Measurements from ENCODE around the gene YES1. TPM values are rescaled to one million over a fixed set of nuclear protein-coding genes. Genes with fewer than 3 reads are reported as not detected.
A peak's percentile ranks its signal among the peaks of the same experiment; 100 is the strongest.

The YES1 gene
- total and polyA plus RNA-seq, 2 of the 13 experiments (the other 11 are each of a cell fraction or from before 2014, with no cell fraction given), result 17.2 to 70.8 TPM

- TF ChIP-seq ZFP36L1 (CRISPR knock-in tag; IDR thresholded peaks at IDR 0.05), result no peak
- TF ChIP-seq, protein P1, sequence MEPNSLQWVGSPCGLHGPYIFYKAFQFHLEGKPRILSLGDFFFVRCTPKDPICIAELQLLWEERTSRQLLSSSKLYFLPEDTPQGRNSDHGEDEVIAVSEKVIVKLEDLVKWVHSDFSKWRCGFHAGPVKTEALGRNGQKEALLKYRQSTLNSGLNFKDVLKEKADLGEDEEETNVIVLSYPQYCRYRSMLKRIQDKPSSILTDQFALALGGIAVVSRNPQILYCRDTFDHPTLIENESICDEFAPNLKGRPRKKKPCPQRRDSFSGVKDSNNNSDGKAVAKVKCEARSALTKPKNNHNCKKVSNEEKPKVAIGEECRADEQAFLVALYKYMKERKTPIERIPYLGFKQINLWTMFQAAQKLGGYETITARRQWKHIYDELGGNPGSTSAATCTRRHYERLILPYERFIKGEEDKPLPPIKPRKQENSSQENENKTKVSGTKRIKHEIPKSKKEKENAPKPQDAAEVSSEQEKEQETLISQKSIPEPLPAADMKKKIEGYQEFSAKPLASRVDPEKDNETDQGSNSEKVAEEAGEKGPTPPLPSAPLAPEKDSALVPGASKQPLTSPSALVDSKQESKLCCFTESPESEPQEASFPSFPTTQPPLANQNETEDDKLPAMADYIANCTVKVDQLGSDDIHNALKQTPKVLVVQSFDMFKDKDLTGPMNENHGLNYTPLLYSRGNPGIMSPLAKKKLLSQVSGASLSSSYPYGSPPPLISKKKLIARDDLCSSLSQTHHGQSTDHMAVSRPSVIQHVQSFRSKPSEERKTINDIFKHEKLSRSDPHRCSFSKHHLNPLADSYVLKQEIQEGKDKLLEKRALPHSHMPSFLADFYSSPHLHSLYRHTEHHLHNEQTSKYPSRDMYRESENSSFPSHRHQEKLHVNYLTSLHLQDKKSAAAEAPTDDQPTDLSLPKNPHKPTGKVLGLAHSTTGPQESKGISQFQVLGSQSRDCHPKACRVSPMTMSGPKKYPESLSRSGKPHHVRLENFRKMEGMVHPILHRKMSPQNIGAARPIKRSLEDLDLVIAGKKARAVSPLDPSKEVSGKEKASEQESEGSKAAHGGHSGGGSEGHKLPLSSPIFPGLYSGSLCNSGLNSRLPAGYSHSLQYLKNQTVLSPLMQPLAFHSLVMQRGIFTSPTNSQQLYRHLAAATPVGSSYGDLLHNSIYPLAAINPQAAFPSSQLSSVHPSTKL (CRISPR knock-in tag; IDR thresholded peaks at IDR 0.05), result peak; percentile 88
- TF ChIP-seq ZNF766 (CRISPR knock-in tag; IDR thresholded peaks at IDR 0.05; ENCODE audit: borderline replicate concordance), result no peak; the same call in 1 of the 2 replicates
- no peak for TF ChIP-seq HNRNPUL1 (IDR thresholded peaks at IDR 0.05; ENCODE audit: low read depth, low read length)
- TF ChIP-seq, protein P2, sequence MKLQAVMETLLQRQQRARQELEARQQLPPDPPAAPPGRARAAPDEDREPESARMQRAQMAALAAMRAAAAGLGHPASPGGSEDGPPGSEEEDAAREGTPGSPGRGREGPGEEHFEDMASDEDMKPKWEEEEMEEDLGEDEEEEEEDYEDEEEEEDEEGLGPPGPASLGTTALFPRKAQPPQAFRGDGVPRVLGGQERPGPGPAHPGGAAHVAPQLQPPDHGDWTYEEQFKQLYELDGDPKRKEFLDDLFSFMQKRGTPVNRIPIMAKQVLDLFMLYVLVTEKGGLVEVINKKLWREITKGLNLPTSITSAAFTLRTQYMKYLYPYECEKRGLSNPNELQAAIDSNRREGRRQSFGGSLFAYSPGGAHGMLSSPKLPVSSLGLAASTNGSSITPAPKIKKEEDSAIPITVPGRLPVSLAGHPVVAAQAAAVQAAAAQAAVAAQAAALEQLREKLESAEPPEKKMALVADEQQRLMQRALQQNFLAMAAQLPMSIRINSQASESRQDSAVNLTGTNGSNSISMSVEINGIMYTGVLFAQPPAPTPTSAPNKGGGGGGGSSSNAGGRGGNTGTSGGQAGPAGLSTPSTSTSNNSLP (IDR thresholded peaks at IDR 0.05; ENCODE audit: low read depth, low read length), result 0 out of 2 replicates have a peak, but pooled peaks have one; percentile 29
- TF ChIP-seq MAFF (IDR thresholded peaks at IDR 0.05; ENCODE audit: low read depth, low read length), result no peak
- TF ChIP-seq ZNF546 (CRISPR knock-in tag; conservative IDR thresholded peaks at IDR 0.05), result no peak
- TF ChIP-seq SALL1 (CRISPR knock-in tag; IDR thresholded peaks at IDR 0.05), result peak; percentile 92
- peak; percentile 71; the same call in 1 of the 2 replicates for TF ChIP-seq ARID4A (CRISPR knock-in tag; IDR thresholded peaks at IDR 0.05; ENCODE audit: borderline replicate concordance)
- no peak for TF ChIP-seq MZF1 (CRISPR knock-in tag; IDR thresholded peaks at IDR 0.05; ENCODE audit: borderline replicate concordance)
- TF ChIP-seq, protein P3, sequence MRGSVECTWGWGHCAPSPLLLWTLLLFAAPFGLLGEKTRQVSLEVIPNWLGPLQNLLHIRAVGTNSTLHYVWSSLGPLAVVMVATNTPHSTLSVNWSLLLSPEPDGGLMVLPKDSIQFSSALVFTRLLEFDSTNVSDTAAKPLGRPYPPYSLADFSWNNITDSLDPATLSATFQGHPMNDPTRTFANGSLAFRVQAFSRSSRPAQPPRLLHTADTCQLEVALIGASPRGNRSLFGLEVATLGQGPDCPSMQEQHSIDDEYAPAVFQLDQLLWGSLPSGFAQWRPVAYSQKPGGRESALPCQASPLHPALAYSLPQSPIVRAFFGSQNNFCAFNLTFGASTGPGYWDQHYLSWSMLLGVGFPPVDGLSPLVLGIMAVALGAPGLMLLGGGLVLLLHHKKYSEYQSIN (CRISPR knock-in tag; IDR thresholded peaks at IDR 0.05; ENCODE audit: borderline replicate concordance), result no peak
- TF ChIP-seq FOXA3 (CRISPR knock-in tag; IDR thresholded peaks at IDR 0.05), result peak; percentile 43; the same call in 1 of the 2 replicates
- TF ChIP-seq SNAPC2 (CRISPR knock-in tag; IDR thresholded peaks at IDR 0.05), result no peak
- TF ChIP-seq KDM5B (CRISPR knock-in tag; IDR thresholded peaks at IDR 0.05; ENCODE audit: borderline replicate concordance), result peak; percentile 25; the same call in 1 of the 2 replicates
- TF ChIP-seq ZMYM3 (CRISPR knock-in tag; IDR thresholded peaks at IDR 0.05), result peak; percentile 68; the same call in 1 of the 2 replicates
- TF ChIP-seq ZSCAN29 (CRISPR knock-in tag; conservative IDR thresholded peaks at IDR 0.05), result peak; percentile 88
Measured at GRCh38 chr18:832085-832681, 20.1 kb upstream of the YES1 start (continued).

Measured in HepG2 (cell line).